Activated T-helper 9 cell treated with anti-CD3 and anti-CD28 coated beads, Interleukin-2, amount 50 U/mL, for 16 hours (primary cell): Measurements from ENCODE around the gene OR12D3.
"Not testable (repeated sequence)": the region's sequence is repeated elsewhere in the genome, so short reads cannot be mapped to it uniquely, and the experiment has no call there.

ENCODE experiments used
- DNase-seq: peaks from one replicate; pipeline ENCODE4 v3.0.0-alpha.2; 2020; ENCODE audit warnings: low read depth

OR12D3 gene, protein sequence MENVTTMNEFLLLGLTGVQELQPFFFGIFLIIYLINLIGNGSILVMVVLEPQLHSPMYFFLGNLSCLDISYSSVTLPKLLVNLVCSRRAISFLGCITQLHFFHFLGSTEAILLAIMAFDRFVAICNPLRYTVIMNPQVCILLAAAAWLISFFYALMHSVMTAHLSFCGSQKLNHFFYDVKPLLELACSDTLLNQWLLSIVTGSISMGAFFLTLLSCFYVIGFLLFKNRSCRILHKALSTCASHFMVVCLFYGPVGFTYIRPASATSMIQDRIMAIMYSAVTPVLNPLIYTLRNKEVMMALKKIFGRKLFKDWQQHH

DNA sequence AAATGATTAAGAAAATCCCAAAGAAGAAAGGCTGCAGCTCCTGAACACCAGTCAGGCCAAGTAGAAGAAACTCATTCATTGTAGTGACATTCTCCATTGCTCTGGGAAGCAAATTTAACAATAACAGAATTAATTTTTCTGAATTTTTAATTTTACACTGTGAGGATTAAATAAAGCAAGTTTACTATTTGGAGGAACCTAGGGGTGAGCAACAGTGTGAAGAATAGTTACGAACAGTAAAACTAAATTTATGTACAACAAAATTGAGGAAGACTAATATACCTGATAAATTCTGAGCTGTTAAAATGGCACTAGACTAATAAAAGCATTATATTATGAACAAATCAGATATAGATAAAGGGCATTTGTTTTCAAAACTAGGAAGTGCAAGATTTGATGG, at the start of gene OR12D3:
Gene OR12D3 (minus strand): TSS at position 101 of the 400 bp plus-strand sequence. CDS start 4 bp downstream, at position 97.
- no peak for DNase-seq

DNA sequence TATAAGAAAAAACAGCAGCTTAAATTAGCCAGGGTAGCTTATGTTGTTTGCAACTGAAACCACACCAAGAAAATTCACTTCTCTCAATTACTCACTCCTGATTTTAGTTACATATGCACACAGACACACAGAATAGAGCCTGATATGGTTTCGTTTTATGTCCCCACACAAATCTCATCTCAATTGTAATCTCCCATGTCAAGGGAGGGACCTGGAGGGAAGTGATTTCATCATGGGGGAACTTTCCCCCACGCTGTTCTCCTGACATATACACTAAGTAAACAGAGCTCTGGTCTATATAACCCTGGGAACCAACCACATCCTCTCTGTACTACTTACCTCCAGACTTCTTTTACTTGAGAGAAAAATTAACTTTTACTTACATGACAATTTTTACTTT, 49.5 kb upstream of the OR12D3 start:
- no peak for DNase-seq

DNA sequence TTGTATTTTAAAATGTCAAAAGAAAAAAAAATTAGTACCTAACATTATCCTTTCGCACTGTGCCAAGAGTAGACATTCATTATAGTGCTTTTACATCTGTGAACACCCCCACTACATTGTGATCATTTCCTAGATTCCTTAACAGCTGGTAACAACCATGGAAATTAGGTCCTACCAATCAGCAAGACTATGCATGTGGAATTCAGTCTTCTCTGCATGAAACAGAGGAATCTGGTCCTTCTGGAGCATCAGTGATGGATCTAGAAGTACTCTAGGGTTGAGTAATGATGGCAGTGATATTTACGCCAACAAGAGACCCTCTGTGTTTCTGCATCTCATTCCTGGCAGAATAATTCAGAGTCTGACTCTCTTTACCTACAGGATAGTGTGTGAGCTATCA, 49.1 kb upstream of the OR12D3 start:
- no peak for DNase-seq

DNA sequence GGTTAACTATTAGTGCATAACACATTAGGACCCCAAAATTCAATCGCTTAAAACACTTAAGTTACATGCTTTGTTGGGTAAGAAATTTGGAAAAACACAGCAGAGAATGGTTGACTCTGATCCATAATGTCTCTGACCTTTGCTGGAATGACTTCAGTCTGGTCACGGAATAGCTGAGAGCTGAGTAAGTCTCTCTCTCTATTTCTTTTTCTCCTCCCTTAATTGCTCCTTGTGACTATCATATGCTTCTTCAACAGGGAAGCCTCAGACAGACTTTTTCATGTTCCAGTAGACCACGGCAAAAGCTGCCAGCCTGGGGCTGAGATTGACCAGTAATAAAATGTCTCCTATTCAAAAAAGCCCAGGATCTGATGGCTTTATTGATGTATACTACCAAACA, 44.4 kb upstream of the OR12D3 start:
- DNase-seq = no peak

DNA sequence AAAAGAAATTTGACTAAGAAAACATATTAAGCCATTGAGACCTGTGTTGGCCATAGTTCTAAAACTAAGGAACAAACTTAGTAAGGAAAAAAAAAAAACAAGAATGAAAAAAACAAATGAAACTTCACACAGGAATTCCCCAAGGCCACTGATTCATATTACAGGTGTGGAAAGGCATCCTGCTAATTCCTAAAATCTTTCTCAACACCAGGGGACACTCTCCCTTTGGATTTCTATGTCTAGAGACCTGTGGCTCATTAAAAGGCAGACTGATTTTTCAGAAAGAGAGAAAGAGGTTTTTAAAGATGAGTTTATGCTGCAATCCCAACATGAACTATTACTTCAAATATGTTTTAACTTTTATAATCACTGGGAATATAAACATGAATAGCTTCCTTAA, 39.5 kb upstream of the OR12D3 start, which contains the start of gene OR12D1:
Gene OR12D1 (plus strand): TSS at position 341 of the 400 bp plus-strand sequence.
- no peak for DNase-seq

DNA sequence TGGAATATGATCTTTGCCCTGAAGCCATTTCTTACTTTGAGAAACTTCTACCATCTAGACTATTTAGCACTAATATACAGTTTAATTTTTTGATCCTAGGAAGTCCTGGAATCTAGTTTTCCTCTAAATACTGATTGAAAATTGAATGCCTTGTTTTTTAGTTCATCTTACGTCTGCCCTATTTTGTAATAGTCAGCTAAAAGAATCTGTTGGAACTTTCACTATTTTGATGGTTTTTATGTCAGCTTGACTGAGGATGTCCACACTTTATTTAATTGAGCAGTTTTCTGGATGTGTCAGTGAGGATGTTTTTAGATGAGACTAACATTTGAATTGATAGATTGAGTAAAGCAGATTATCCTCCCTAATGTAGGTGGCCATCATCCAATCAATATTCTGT, 28.7 kb upstream of the OR12D3 start:
- no peak for DNase-seq

DNA sequence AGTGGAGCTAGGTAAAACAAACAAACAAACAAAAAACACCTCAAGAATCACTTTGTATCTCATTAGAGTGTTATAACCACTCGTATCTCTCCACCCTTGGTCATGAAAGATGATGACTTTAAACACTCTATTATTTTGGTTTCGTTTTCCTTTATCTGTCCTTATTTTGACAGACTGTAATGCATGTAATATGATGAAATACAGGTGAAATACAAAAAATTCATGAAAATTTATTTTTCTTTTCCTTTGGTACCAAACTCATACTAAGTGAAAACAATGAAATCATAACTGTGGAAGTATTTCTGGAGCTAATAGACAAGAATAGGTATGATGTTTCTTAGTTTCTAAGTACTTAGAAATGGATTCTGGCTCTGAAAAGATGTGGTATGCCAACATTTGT, 24.4 kb upstream of the OR12D3 start:
- no peak for DNase-seq

DNA sequence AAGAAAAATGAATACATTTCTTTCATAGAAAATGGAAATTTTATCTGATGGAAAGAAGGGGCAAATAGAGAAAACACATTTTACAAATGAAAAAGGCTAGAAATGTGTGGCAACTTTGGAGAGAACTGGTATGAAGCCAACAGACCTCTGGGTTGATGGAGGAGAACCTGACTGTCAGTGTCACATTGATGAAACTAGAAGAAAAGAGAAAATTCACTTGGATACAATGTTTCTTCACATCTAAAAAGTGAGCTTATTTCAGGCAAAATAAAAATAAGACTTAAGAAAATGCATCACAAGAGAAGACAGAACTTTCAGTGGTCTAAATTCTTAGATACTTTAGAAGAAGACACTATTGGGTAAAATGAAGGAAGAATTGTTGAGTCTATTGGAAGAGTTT, 20.2 kb upstream of the OR12D3 start, which contains the start of gene OR12D2:
Gene OR12D2 (plus strand): TSS at position 301 of the 400 bp plus-strand sequence. CDS start 1,069 bp downstream, outside the sequence.
- no peak for DNase-seq

DNA sequence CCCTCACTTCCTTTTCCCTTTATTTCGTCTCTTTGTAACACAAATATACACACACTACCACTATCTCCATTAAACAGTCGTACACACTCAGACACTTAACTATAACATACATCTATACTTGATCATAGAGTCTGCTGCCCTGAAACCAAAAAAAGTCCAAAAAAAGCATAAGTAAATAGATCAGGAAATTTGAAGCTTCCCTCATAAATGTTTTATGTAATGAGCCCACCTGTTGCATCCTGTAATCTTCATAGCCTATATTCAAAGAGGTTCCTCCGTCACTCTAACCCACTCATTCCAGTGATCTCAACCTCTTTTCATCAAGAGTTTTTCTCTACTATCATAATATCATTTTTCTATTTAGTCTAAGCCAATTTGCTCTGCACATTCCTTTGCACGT, 13.4 kb upstream of the OR12D3 start:
- DNase-seq = no peak

DNA sequence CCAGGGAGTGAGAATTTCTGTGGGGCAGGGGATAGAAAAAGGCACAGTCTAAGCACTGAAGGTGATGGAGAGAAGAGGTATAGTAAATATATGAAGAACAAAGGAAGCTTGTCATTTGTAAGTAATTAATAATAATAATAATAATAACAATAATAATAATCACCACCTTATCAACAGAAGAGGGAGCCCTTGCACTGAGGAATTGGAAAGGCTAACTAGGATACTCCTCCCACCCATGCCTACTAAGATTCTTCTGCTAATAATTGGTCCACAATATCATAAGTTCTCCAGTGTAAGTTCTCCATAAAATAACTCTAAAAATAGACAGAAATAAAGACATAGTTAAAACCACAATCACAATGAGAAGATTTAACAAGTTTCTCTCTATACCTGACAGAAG, 912 bp upstream of the OR12D3 start:
- no peak for DNase-seq

DNA sequence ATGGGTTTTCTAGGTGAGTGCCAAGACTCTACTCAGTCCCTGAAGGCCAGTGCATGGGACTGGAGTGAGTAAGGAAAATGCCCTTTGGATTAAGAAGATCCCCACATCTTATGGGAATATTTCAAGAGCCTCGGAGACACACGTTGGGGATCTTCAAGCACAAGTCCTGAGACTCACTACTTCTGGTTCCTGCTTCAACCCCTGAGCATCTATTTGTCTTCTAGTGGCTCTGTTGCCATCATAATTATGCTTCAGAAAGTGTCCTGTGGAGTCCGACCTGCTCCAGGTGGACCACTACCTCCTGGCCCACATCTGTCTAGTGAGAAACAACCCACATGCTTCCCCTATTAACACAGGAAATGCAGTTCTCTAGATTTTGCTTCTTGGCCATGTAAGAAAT, 6.3 kb downstream of the OR12D3 start, which contains the start of gene OR5V1:
Gene OR5V1 (minus strand): TSS at position 101 of the 400 bp plus-strand sequence. CDS start 12,670 bp downstream, outside the sequence.
- DNase-seq = no peak

DNA sequence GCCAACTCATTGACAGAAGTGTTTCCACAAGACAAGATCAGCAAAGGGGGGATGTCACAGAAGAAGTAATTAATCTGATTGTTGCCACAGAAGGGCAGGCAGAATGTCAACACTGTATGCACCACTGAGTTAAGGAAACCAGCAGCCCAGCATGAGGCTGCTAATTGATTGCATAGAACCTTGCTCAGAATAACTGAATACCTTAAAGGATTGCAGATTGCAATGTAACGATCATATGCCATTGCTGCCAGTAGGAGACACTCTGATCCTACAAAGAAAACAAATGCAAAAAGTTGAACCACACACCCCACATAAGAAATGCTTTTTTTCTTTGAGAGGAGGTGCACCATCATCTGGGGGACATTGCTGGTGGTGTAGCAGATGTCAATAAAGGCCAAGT, 19.5 kb downstream of the OR12D3 start:
- DNase-seq = no peak

DNA sequence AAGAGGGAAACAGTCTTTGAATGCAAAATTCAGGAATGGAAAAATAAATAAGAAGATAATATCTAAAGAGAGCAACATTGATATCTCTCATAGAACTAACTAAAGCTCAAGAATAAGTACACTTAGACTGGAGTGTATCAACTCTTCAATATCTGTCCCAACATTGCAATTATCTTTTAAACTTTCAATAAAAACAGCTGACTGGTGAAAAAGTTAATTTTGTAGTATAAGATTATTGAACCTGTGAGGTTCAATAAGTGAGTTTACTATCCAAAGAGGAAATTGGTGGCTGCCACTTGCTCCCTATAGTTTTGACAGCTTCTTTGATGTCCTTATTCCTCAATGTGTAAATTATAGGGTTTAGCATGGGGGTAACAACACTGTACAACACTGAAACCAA, 20.1 kb downstream of the OR12D3 start:
- no peak for DNase-seq

DNA sequence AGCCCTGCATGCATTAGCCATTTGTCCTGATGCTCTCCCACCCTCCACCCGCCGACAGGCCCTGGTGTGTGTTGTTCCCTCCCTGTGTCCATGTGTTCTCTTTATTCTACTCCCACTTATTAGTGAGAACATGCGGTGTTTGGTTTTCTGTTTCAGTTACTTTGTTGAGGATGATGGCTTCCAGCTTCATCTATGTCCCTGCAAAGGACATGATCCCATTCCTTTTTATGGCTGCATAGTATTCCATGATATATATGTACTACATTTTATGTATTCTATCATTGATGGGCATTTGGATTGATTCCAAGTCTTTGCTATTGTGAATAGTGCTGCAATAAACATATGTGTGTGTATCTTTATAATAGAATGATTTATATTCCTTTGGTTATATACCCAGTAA, 25.7 kb downstream of the OR12D3 start:
- DNase-seq = not testable (repeated sequence)

DNA sequence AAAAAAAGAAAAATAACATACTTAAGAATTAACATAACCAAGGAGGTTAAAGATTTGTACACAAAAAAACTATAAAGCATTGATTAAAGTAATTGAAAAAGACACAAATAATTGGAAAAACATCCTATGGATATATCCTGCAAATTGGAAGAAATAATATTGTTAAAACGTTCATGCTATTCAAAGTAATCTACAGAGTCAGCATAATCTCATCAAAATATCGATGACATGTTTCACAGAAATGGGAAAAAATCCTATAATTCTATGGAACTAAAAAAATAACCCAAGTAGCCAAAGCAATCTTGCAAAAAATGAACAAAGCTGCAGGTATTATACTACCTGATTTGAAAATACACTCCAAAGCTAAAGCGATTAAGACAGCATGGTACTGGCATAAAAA, 29.7 kb downstream of the OR12D3 start:
- DNase-seq = no peak

DNA sequence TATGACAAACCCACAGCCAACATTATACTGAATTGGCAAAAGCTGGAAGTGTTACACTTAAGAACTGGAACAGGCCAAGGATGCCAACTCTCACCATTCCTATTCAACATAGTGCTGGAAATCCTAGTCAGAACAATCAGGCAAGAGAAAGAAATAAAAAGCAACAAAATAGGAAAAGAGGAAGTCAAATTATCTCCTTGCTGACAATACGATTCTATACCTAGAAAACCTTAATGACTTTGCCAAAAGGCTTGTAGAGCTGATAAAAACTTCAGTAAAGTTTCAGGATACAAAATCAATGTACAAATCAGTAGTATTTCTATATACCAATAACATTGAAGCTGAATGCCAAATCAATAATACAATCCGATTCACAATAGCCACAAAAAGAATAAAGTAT, 38.8 kb downstream of the OR12D3 start:
- DNase-seq = no peak

DNA sequence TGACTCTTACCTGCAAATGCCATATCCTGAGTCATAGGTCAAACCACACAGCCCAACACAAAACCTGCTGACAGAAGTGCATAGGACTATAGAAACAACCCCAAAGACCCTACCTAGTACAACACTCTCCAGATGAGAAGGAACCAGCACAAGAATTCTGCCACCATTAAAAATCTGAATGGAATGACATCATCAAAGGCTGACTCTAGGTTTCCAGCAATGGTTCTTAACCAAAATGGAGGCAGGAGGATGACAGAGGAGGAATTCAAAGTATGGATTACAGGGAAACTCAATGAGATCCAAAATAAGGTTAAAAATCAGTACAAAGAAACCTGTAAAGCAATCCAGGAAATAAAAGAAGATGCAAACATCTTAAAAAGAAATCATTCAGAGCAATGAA, 42.4 kb downstream of the OR12D3 start:
- no peak for DNase-seq

DNA sequence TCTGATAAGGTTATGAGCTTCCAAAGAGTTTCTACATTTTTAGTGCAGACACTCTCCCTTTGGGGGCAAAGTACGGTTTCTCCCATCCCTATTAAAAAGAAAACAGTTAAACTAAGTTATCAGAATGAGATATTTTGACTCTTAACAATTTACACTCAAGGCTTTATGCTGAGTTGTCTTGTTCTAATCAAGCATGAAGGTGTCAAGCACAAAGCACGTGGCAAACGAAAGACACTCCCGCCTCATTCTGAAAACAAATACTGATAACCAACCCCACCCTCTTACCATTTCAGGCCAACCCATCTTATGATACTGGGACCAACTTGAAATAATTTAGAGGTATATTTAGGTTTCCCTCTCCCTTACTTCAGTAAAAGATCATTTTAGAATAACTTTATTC, 49.3 kb downstream of the OR12D3 start:
- DNase-seq = no peak
